Measurements from ENCODE around the gene DDAH1. TPM values are rescaled to one million over a fixed set of nuclear protein-coding genes. Genes with fewer than 3 reads are reported as not detected.
A peak's percentile ranks its signal among the peaks of the same experiment; 100 is the strongest.

DDAH1 gene
- total RNA-seq, 1 donor, result 89.0 TPM

DNA sequence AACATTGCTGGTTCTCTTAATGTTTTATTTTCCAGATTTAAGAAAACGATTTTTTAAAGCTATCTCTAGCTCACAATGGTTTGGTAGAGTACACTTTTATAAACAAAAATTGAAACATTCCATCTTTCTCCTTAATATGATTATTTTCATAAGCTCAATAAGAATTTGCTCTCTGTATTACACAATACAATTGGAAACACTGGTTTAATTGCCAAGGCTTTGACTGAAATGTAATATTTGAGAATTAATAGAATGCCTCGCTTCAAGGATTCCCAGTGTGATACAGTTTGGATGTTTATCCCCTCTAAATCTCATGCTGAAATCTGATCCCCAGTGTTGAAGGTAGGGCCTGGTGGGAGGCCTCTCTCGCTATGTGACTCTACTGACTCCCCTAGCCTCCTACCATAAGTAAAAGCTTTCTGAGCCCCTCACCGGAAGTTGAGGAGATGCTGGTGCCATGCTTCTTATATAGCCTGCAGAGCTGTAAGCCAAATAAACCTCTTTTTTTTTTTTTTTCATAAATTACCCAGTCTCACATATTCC, 67.4 kb downstream of the DDAH1 start:
- Histone ChIP-seq H3K4me2 (ENCODE audit: insufficient read depth, low read length) (no peak overlapping the region), H4K20me1 (ENCODE audit: insufficient read depth, low read length) (no peaks in the 10 kb centered on the region), H3K27me3 (ENCODE audit: insufficient read depth, low read length) (no peaks in the 10 kb centered on the region), H3K27ac (ENCODE audit: low read depth, low read length) (peak overlapping the region; percentile 18), H3K79me2 (ENCODE audit: insufficient read depth, low read length) (peaks cover 79% of the 10 kb centered on the region), H2AFZ (ENCODE audit: low read length) (no peak overlapping the region), H3K4me1 (ENCODE audit: insufficient read depth, low read length) (peaks cover 30% of the 10 kb centered on the region), H3K9me3 (ENCODE audit: low read depth, low read length) (no peaks in the 10 kb centered on the region), H3K36me3 (ENCODE audit: insufficient read depth, low read length) (no peaks in the 10 kb centered on the region), H3K4me3 (ENCODE audit: insufficient read depth, low read length) (no peak overlapping the region)
- TF ChIP-seq, protein P1, sequence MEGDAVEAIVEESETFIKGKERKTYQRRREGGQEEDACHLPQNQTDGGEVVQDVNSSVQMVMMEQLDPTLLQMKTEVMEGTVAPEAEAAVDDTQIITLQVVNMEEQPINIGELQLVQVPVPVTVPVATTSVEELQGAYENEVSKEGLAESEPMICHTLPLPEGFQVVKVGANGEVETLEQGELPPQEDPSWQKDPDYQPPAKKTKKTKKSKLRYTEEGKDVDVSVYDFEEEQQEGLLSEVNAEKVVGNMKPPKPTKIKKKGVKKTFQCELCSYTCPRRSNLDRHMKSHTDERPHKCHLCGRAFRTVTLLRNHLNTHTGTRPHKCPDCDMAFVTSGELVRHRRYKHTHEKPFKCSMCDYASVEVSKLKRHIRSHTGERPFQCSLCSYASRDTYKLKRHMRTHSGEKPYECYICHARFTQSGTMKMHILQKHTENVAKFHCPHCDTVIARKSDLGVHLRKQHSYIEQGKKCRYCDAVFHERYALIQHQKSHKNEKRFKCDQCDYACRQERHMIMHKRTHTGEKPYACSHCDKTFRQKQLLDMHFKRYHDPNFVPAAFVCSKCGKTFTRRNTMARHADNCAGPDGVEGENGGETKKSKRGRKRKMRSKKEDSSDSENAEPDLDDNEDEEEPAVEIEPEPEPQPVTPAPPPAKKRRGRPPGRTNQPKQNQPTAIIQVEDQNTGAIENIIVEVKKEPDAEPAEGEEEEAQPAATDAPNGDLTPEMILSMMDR (IDR thresholded peaks at IDR 0.05; ENCODE audit: extremely low read depth, low read depth, low read length), result no peak
- DNase-seq (ENCODE audit: insufficient read length, low spot score, missing footprints), result no peak

DNA sequence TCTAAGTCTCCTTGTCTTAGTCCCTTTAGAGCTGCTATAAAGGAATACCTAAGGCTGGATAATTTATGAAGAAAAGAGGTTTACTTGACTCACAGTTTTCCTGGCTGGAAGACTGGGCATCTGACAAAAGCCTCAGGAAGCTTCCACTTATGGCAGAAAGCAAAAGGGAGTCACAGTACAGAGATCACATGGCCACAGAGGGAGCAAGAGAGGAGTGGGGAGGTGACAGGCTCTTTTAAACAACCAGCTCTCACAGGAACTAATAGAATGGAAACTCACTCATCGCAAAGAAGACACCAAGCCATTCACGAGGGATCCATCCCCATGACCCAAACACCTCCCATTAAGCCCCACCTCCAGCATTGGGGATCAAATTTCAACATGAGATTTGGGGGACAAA, 68.8 kb downstream of the DDAH1 start:
- H3K27ac ChIP-seq (ENCODE audit: low read depth, low read length), result no peak overlapping the region
- no peaks in the 10 kb centered on the region for H3K36me3 ChIP-seq (ENCODE audit: insufficient read depth, low read length)
- peaks cover 85% of the 10 kb centered on the region for H3K79me2 ChIP-seq (ENCODE audit: insufficient read depth, low read length)
- DNase-seq (ENCODE audit: insufficient read length, low spot score, missing footprints), result no peak
- H4K20me1 ChIP-seq (ENCODE audit: insufficient read depth, low read length), result no peaks in the 10 kb centered on the region
- H3K4me2 ChIP-seq (ENCODE audit: insufficient read depth, low read length), result no peak overlapping the region
- TF ChIP-seq, protein P1 (IDR thresholded peaks at IDR 0.05; ENCODE audit: extremely low read depth, low read depth, low read length), result no peak
- H3K9me3 ChIP-seq (ENCODE audit: low read depth, low read length), result no peaks in the 10 kb centered on the region
- H3K4me1 ChIP-seq (ENCODE audit: insufficient read depth, low read length), result peaks cover 30% of the 10 kb centered on the region
- no peaks in the 10 kb centered on the region for H3K27me3 ChIP-seq (ENCODE audit: insufficient read depth, low read length)
- H3K4me3 ChIP-seq (ENCODE audit: insufficient read depth, low read length), result no peak overlapping the region
- H2AFZ ChIP-seq (ENCODE audit: low read length), result no peak overlapping the region

DNA sequence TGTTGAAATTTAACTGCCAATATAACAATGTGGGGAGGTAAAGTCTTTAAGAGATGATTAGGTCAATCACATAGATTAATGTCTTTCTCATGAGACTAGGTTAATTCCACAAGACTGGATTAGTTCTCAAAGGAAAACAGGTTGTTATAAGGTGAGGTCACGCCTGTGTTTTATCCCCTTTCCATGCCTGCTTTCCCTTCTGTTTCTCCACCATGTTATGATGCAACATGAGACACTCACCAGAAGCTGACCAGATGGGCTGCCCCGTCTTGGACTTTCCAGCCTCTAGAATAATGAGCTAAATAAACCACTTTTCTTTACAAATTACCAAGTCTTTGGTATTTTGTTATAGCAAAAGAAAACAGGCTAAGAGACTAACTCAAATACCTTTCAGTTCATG, 70.8 kb downstream of the DDAH1 start:
- Histone ChIP-seq H3K36me3 (ENCODE audit: insufficient read depth, low read length) (peaks cover 2% of the 10 kb centered on the region), H3K9me3 (ENCODE audit: low read depth, low read length) (no peaks in the 10 kb centered on the region), H3K79me2 (ENCODE audit: insufficient read depth, low read length) (peaks cover 86% of the 10 kb centered on the region), H3K4me1 (ENCODE audit: insufficient read depth, low read length) (peaks cover 21% of the 10 kb centered on the region), H3K27me3 (ENCODE audit: insufficient read depth, low read length) (no peaks in the 10 kb centered on the region), H3K4me2 (ENCODE audit: insufficient read depth, low read length) (no peak overlapping the region), H3K27ac (ENCODE audit: low read depth, low read length) (no peak overlapping the region), H3K4me3 (ENCODE audit: insufficient read depth, low read length) (no peak overlapping the region), H2AFZ (ENCODE audit: low read length) (no peak overlapping the region), H4K20me1 (ENCODE audit: insufficient read depth, low read length) (peaks cover 4% of the 10 kb centered on the region)
- DNase-seq (ENCODE audit: insufficient read length, low spot score, missing footprints), result no peak
- TF ChIP-seq, protein P1 (IDR thresholded peaks at IDR 0.05; ENCODE audit: extremely low read depth, low read depth, low read length), result no peak

DNA sequence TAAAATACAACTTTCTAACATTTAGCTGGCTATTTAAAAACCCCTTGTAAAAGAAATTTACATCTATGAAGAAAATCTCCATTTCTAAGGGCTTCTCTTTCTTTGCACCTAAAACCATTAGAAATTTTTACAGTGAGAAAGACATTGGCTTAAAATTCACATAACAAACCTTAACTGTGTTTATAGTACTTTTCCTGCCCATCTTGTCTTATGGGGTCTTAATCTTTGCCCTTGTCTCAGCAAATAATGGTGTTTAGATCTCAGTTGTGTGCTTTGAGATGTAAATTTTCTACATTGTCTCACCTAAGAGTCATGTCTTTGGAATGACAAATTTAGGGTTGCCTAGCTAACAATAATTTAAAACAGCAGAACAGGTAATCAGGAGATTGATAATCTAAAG, 71.5 kb downstream of the DDAH1 start:
- H2AFZ ChIP-seq (ENCODE audit: low read length), result no peak overlapping the region
- no peak for DNase-seq (ENCODE audit: insufficient read length, low spot score, missing footprints)
- H3K9me3 ChIP-seq (ENCODE audit: low read depth, low read length), result no peaks in the 10 kb centered on the region
- TF ChIP-seq, protein P1 (IDR thresholded peaks at IDR 0.05; ENCODE audit: extremely low read depth, low read depth, low read length), result no peak
- peaks cover 15% of the 10 kb centered on the region for H3K4me1 ChIP-seq (ENCODE audit: insufficient read depth, low read length)
- H3K4me2 ChIP-seq (ENCODE audit: insufficient read depth, low read length), result no peak overlapping the region
- peak overlapping the region; percentile 0 for H3K27ac ChIP-seq (ENCODE audit: low read depth, low read length)
- no peaks in the 10 kb centered on the region for H3K27me3 ChIP-seq (ENCODE audit: insufficient read depth, low read length)
- H3K4me3 ChIP-seq (ENCODE audit: insufficient read depth, low read length), result no peak overlapping the region
- peaks cover 2% of the 10 kb centered on the region for H3K36me3 ChIP-seq (ENCODE audit: insufficient read depth, low read length)
- H4K20me1 ChIP-seq (ENCODE audit: insufficient read depth, low read length), result peaks cover 4% of the 10 kb centered on the region
- H3K79me2 ChIP-seq (ENCODE audit: insufficient read depth, low read length), result peaks cover 84% of the 10 kb centered on the region

All from osteoblast (primary cell).